Neuronal stem cell (in vitro differentiated cells): Measurements from ENCODE around the gene CTDSPL2.
"Not testable (repeated sequence)": the region's sequence is repeated elsewhere in the genome, so short reads cannot be mapped to it uniquely, and the experiment has no call there.

Experiments used
- DNase-seq: peaks from one replicate; pipeline ENCODE4 v3.0.0-alpha.2; 2013; ENCODE audit warnings: low spot score
- H2AFZ ChIP-seq: one replicate; pipeline ENCODE4 v1.6.1; 2013; ENCODE audit warnings: mild to moderate bottlenecking, low read length, inconsistent platforms
- H2AK5ac ChIP-seq: 2 replicates; pipeline ENCODE4 v1.6.1; 2013; ENCODE audit warnings: low read depth, mild to moderate bottlenecking, inconsistent platforms, low read length, moderate library complexity, mixed read lengths
- H2BK120ac ChIP-seq: 2 replicates; pipeline ENCODE4 v1.6.1; 2013; ENCODE audit warnings: low read depth, mild to moderate bottlenecking, inconsistent platforms, low read length, moderate library complexity, mixed read lengths
- H2BK12ac ChIP-seq: one replicate; pipeline ENCODE4 v1.6.1; 2013; ENCODE audit warnings: low read length, inconsistent platforms
- H2BK15ac ChIP-seq: 2 replicates; pipeline ENCODE4 v1.6.1; 2013; ENCODE audit warnings: mild to moderate bottlenecking, low read length, inconsistent platforms, mixed read lengths
- H2BK5ac ChIP-seq: one replicate; pipeline ENCODE4 v1.6.1; 2013; ENCODE audit warnings: inconsistent platforms, mild to moderate bottlenecking, low read length, moderate library complexity
- H3K14ac ChIP-seq: one replicate; pipeline ENCODE4 v1.6.1; 2013; ENCODE audit warnings: low read length, inconsistent platforms
- H3K18ac ChIP-seq: 2 replicates; pipeline ENCODE4 v1.6.1; 2013; ENCODE audit warnings: low read length, inconsistent platforms
- H3K23ac ChIP-seq: 2 replicates; pipeline ENCODE4 v1.6.1; 2013; ENCODE audit warnings: low read depth, mild to moderate bottlenecking, mixed read lengths, low read length, inconsistent platforms; ENCODE audit not compliant: poor library complexity
- H3K27ac ChIP-seq: replicated peaks from 3 replicates; pipeline ENCODE4 v1.5.1; 2013; ENCODE audit warnings: low read length, inconsistent platforms
- H3K27me3 ChIP-seq, 3 experiments: 2 replicates each; pipeline ENCODE4 v1.6.1; 2013; ENCODE audit warnings: low read length in 3 of 3, mild to moderate bottlenecking in 2 of 3, inconsistent platforms in 1 of 3, low read depth in 1 of 3, mixed read lengths in 1 of 3, moderate library complexity in 1 of 3; ENCODE audit not compliant: control insufficient read depth in 3 of 3, insufficient read depth in 3 of 3
- H3K36me3 ChIP-seq, 2 donors: replicated peaks in 1 of 2; 2 replicates each; pipeline ENCODE4 v1.6.1; 2013; ENCODE audit warnings: low read length in 2 of 2; ENCODE audit not compliant: control insufficient read depth in 2 of 2, insufficient read depth in 2 of 2
- H3K4ac ChIP-seq: 2 replicates; pipeline ENCODE4 v1.6.1; 2013; ENCODE audit warnings: inconsistent platforms, mild to moderate bottlenecking, low read length, moderate library complexity
- H3K4me1 ChIP-seq, 2 donors: 1 replicate in 1 of 2; 2 replicates in 1 of 2; pipeline ENCODE4 v1.6.1; 2013; ENCODE audit warnings: low read length in 2 of 2, low read depth in 1 of 2; ENCODE audit not compliant: control insufficient read depth in 2 of 2, insufficient read depth in 1 of 2
- H3K4me2 ChIP-seq: one replicate; pipeline ENCODE4 v1.6.1; 2013; ENCODE audit warnings: mild to moderate bottlenecking, low read length, inconsistent platforms; ENCODE audit not compliant: insufficient read depth, poor library complexity, severe bottlenecking
- H3K4me3 ChIP-seq, 2 donors: 2 replicates each; pipeline ENCODE4 v1.5.1; 2013; ENCODE audit warnings: low read length in 2 of 2, mild to moderate bottlenecking in 2 of 2, inconsistent platforms in 1 of 2, moderate library complexity in 1 of 2
- H3K79me1 ChIP-seq: one replicate; pipeline ENCODE4 v1.6.1; 2013; ENCODE audit warnings: low read depth, mild to moderate bottlenecking, inconsistent platforms, low read length, moderate library complexity
- H3K9ac ChIP-seq: one replicate; pipeline ENCODE4 v1.6.1; 2013; ENCODE audit warnings: mild to moderate bottlenecking, low read depth, low read length, inconsistent platforms; ENCODE audit not compliant: poor library complexity
- H3K9me3 ChIP-seq, 2 donors: replicated peaks in 1 of 2; 2 replicates each; pipeline versions ENCODE3 to v1.6.1; 2013; ENCODE audit warnings: low read length in 2 of 2, mild to moderate bottlenecking in 2 of 2, inconsistent platforms in 1 of 2, low read depth in 1 of 2, mixed read lengths in 1 of 2, moderate library complexity in 1 of 2; ENCODE audit not compliant: control insufficient read depth in 2 of 2, insufficient read depth in 1 of 2
- H4K8ac ChIP-seq: one replicate; pipeline ENCODE4 v1.6.1; 2013; ENCODE audit warnings: low read depth, mild to moderate bottlenecking, inconsistent platforms, low read length, moderate library complexity
- H4K91ac ChIP-seq: one replicate; pipeline ENCODE4 v1.6.1; 2013; ENCODE audit warnings: low read length, low read depth, mild to moderate bottlenecking, inconsistent platforms; ENCODE audit not compliant: poor library complexity
- WGBS, 2 donors: extraction: QIAGEN DNeasy Blood & Tissue Kit; methylation state at CpG; one replicate each; pipeline ENCODE4 v1.1.7; 2013; ENCODE audit warnings: missing lambda C conversion rate in 2 of 2, mixed read lengths in 1 of 2; ENCODE audit not compliant: insufficient read length in 2 of 2, insufficient replicate concordance in 1 of 2; ENCODE audit errors: extremely low coverage in 2 of 2; 5-methylcytosine and 5-hydroxymethylcytosine counted together

The CTDSPL2 gene

DNA sequence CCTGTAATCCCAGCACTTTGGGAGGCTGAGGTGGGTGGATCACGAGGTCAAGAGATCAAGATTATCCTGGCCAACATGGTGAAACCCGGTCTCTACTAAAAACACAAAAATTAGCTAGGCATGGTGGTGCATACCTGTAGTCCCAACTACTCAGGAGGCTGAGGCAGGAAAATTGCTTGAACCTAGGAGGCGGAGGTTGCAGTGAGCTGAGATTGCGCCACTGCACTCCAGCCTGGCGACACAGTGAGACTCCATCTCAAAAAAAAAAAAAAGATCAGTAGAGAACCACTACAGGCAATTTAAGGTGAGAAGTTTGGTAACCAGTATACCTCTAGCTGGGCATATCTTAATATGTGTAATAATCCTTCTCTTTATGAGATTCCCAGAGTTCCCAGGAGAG, 117.3 kb downstream of the CTDSPL2 start:
- H3K9me3 ChIP-seq, H2BK120ac ChIP-seq, H3K79me1 ChIP-seq, H2BK12ac ChIP-seq, H3K4me2 ChIP-seq, H4K8ac ChIP-seq, H3K23ac ChIP-seq, H4K91ac ChIP-seq, H3K18ac ChIP-seq, H3K4me3 ChIP-seq, H3K9ac ChIP-seq, H3K4me1 ChIP-seq, H3K14ac ChIP-seq, H2AK5ac ChIP-seq, H2BK5ac ChIP-seq, H3K27ac ChIP-seq, H2BK15ac ChIP-seq, H2AFZ ChIP-seq, H3K27me3 ChIP-seq, DNase-seq, H3K4ac ChIP-seq: not testable (repeated sequence)
- WGBS, 2 donors = no CpG with 5 or more reads among the region's 5 CpGs
- H3K36me3 ChIP-seq = peaks cover 4 to 49% of the 10 kb centered on the region in 2 donors

DNA sequence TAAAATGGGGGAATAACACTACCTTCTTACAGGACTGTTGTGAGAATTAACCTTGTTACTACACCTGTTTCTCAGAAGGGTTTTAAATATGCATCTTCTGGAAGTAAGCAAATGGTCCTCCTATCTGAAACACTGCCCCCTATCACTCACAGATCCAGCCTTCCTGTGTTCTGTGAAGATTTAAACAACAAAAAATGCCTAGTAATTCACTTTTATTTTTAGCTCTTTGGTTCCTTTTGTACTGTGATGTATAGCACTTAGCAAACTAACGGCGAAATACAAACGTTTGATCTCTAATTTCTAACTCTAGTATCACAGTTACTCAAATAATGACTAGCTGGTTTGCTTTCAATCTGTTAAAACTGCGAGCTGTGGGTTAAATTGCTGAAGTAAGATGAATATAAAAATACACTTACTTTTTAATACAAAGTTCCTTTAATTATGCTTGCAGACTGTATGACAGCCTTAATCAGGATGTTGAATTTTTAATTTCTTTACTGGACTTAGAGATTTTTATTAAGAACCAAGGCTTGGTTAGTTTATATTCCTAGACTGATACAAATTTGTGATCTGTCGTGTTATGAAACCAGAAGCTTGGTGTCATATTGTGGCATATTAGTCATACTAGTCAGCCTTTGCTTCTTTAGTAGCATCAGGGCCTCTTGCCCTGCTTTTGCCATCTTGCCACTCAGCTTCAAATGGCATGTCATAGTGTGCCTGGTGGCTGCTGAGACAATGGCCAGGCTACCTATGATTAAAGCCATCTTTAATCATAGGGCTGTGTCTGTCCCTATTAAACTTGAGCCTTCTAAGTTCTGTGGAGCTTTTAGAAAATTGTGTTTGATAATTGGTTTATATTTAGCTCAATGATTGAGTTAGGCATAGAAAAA, 118.7 kb downstream of the CTDSPL2 start:
- Histone ChIP-seq H3K4me1 (no peaks in the 10 kb centered on the region), H3K4me2 (no peak overlapping the region), H2BK12ac (no peak overlapping the region), H3K9me3 (no peaks in the 10 kb centered on the region), H2BK15ac (no peak overlapping the region), H3K27me3 (no peaks in the 10 kb centered on the region), H3K36me3 (peaks cover 2 to 49% of the 10 kb centered on the region in 2 donors), H3K14ac (no peak overlapping the region), H3K79me1 (no peaks in the 10 kb centered on the region), H2BK5ac (no peak overlapping the region), H3K4ac (no peak overlapping the region), H3K18ac (no peak overlapping the region), H2BK120ac (no peak overlapping the region), H4K91ac (no peak overlapping the region), H3K27ac (no peak overlapping the region), H2AFZ (no peak overlapping the region), H4K8ac (no peak overlapping the region), H2AK5ac (no peak overlapping the region), H3K4me3 (no peak overlapping the region), H3K23ac (no peak overlapping the region), H3K9ac (no peak overlapping the region)
- WGBS, 2 donors = no CpG with 5 or more reads among the region's 5 CpGs
- DNase-seq = no peak

DNA sequence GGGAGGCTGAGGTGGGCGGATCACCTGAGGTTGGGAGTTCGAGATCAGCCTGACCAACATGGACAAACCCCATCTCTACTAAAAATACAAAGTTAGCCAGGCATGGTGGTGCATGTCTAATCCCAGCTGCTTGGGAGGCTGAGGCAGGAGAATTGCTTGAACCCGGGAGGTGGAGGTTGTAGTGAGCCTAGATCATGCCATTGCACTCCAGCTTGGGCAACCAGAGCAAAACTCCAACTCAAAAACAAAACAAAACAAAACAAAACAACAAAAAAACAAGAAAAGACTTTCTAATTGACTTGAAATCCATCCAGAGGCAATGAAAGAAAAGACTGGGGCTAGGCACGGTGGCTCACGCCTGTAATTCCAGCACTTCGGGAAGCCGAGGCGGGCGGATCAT, 121.7 kb downstream of the CTDSPL2 start:
- not testable (repeated sequence) for H3K18ac ChIP-seq, H3K27ac ChIP-seq, H2BK5ac ChIP-seq, H4K91ac ChIP-seq, DNase-seq, H2BK120ac ChIP-seq, H3K4me2 ChIP-seq, H3K79me1 ChIP-seq, H4K8ac ChIP-seq, H3K4me1 ChIP-seq, H3K9me3 ChIP-seq, H3K4me3 ChIP-seq, H3K23ac ChIP-seq, H2AFZ ChIP-seq, H2AK5ac ChIP-seq, H3K9ac ChIP-seq, H3K27me3 ChIP-seq, H3K14ac ChIP-seq, H2BK15ac ChIP-seq, H2BK12ac ChIP-seq, H3K4ac ChIP-seq
- no CpG with 5 or more reads among the region's 9 CpGs for WGBS, 2 donors
- H3K36me3 ChIP-seq = peaks cover 6 to 51% of the 10 kb centered on the region in 2 donors

DNA sequence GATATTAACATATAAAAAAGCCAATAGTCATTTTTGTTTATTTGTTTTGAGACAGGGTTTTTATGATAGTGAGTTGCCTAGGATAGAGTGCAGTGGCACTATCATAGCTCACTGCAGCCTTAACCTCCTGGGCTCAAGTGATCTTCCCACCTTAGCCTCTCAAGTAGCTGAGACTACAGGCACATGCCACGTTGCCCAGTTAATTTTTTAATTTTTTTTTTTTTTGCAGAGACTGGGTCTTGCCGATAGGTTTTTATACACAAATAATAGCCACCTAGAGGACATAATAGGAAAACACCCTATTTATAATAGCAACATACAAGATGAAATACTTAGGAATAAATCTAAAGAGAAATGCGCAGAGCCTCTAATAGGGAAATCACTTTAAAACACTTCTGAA, 122.8 kb downstream of the CTDSPL2 start:
- WGBS, 2 donors = no CpG with 5 or more reads among the region's 3 CpGs

More for the DNA sequence above, 122.8 kb downstream of the CTDSPL2 start:
- H3K27ac ChIP-seq = no peak overlapping the region
- H4K8ac ChIP-seq = no peak overlapping the region
- H3K4ac ChIP-seq = no peak overlapping the region
- H3K9ac ChIP-seq = no peak overlapping the region
- no peak overlapping the region for H2BK120ac ChIP-seq
- H2BK5ac ChIP-seq = no peak overlapping the region
- H2BK12ac ChIP-seq = no peak overlapping the region
- H2AK5ac ChIP-seq = no peak overlapping the region
- no peak overlapping the region for H2AFZ ChIP-seq
- no peaks in the 10 kb centered on the region for H3K9me3 ChIP-seq
- no peaks in the 10 kb centered on the region for H3K27me3 ChIP-seq
- H3K36me3 ChIP-seq = peaks cover 6 to 62% of the 10 kb centered on the region in 2 donors
- H3K18ac ChIP-seq = no peak overlapping the region
- no peak overlapping the region for H3K23ac ChIP-seq
- no peak overlapping the region for H2BK15ac ChIP-seq
- H4K91ac ChIP-seq = no peak overlapping the region
- H3K4me1 ChIP-seq = no peaks in the 10 kb centered on the region
- H3K4me3 ChIP-seq = no peak overlapping the region
- no peaks in the 10 kb centered on the region for H3K79me1 ChIP-seq
- DNase-seq = no peak
- no peak overlapping the region for H3K4me2 ChIP-seq
- no peak overlapping the region for H3K14ac ChIP-seq
